ENCODE results near the gene CACNA1B. TPM values are rescaled to one million over a fixed set of nuclear protein-coding genes. Genes with fewer than 3 reads are reported as not detected.

The CACNA1B gene
- total RNA-seq, 1 experiment from 2014 or later, result 7.8 TPM

- Histone ChIP-seq H3K9ac (ENCODE audit: extremely low read depth, insufficient read length, low read length) (no peak overlapping the region), H3K4ac (ENCODE audit: low read depth, low read length) (no peak overlapping the region), H3K4me1 (ENCODE audit: insufficient read depth, low read length) (no peaks in the 10 kb centered on the region), H3K9me3 (ENCODE audit: control insufficient read depth, low read depth, low read length) (no peaks in the 10 kb centered on the region), H3K79me1 (ENCODE audit: insufficient read depth, low read depth, low read length, poor library complexity, severe bottlenecking) (no peaks in the 10 kb centered on the region), H4K8ac (replicated peaks; ENCODE audit: insufficient read length, low read depth, low read length) (no peak overlapping the region), H3K14ac (ENCODE audit: insufficient read depth, low read length) (no peak overlapping the region), H4K5ac (ENCODE audit: insufficient read length, low read depth, low read length) (no peak overlapping the region), H2BK15ac (ENCODE audit: low read depth, low read length) (no peak overlapping the region), H2BK12ac (ENCODE audit: insufficient read length, low read depth, low read length) (no peak overlapping the region), H3K4me2 (ENCODE audit: insufficient read depth, insufficient read length, low read length) (no peak overlapping the region), H4K20me1 (ENCODE audit: control insufficient read depth, insufficient read depth, insufficient read length) (no peaks in the 10 kb centered on the region), H3K23me2 (ENCODE audit: insufficient read length, low read depth, low read length, poor library complexity, severe bottlenecking) (no peaks in the 10 kb centered on the region), H3K27ac (ENCODE audit: insufficient read length, low read depth, low read length) (no peak overlapping the region), H3K56ac (ENCODE audit: insufficient read length, low read depth, low read length) (no peak overlapping the region), H3K18ac (ENCODE audit: insufficient read length, low read depth, low read length) (no peak overlapping the region), H2BK120ac (ENCODE audit: low read depth, low read length, poor library complexity, severe bottlenecking) (no peak overlapping the region), H2AFZ (ENCODE audit: low read length) (no peak overlapping the region), H3K27me3 (ENCODE audit: insufficient read depth, low read length) (no peaks in the 10 kb centered on the region), H3K79me2 (ENCODE audit: insufficient read depth, low read length) (no peaks in the 10 kb centered on the region), H3T11ph (ENCODE audit: low read length) (no peak overlapping the region), H3K23ac (ENCODE audit: insufficient read length, low read depth, low read length) (no peak overlapping the region), H4K91ac (ENCODE audit: insufficient read length, low read depth, low read length) (no peak overlapping the region), H2BK5ac (ENCODE audit: insufficient read length, low read length) (no peak overlapping the region), H2AK5ac (ENCODE audit: insufficient read length, low read length) (no peak overlapping the region), H2BK20ac (ENCODE audit: low read depth, low read length, poor library complexity, severe bottlenecking) (no peak overlapping the region)
- Mint-ChIP-seq H3K4me3 (no peak overlapping the region), H3K4me1 (peaks cover 5 to 6% of the 10 kb centered on the region in 2 experiments; a peak in 3 of 4 replicates), H3K9me3 (peaks cover 0 to 11% of the 10 kb centered on the region in 2 experiments; a peak in 2 of 5 replicates), H3K36me3 (ENCODE audit: insufficient read depth in 1 of 3, low read depth in 3 of 3) (peaks cover 3 to 11% (median 7%) of the 10 kb centered on the region in 3 experiments; a peak in 6 of 7 replicates), H3K27ac (no peak overlapping the region), H3K27me3 (ENCODE audit: low read depth) (no peaks in the 10 kb centered on the region)
- DNase-seq, result peak; percentile 20
- no CpG with 5 or more reads among the region's 16 CpGs for whole genome bisulfite sequencing (ENCODE audit: extremely low coverage, insufficient read length, low lambda C conversion rate)
- TF ChIP-seq CTCF (conservative IDR thresholded peaks at IDR 0.05), result no peak
Measured at GRCh38 chr9:138101444-138102234, 224.1 kb downstream of the CACNA1B start.
